ENCODE measurements around the gene BBS2.

BBS2 gene

DNA sequence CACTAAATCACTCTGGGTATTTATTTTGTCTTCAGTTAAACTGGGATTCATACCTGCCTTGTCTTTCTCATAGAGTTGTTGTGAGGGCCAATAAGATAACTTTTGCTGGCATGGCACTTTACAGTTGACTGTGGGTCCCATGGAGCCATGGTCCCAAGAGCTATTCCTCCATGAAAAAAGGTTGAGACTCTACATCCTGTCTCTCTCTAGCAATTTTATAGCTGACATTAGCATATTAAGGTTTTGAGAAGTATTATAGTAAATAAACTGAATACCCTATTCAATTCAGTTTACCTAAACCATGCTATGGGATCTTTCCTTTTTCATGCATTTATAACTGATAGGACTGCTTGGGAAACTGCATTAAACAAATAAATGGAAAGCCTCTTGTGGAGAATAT, 51.0 kb downstream of the BBS2 start:
- TF ChIP-seq, protein P1, sequence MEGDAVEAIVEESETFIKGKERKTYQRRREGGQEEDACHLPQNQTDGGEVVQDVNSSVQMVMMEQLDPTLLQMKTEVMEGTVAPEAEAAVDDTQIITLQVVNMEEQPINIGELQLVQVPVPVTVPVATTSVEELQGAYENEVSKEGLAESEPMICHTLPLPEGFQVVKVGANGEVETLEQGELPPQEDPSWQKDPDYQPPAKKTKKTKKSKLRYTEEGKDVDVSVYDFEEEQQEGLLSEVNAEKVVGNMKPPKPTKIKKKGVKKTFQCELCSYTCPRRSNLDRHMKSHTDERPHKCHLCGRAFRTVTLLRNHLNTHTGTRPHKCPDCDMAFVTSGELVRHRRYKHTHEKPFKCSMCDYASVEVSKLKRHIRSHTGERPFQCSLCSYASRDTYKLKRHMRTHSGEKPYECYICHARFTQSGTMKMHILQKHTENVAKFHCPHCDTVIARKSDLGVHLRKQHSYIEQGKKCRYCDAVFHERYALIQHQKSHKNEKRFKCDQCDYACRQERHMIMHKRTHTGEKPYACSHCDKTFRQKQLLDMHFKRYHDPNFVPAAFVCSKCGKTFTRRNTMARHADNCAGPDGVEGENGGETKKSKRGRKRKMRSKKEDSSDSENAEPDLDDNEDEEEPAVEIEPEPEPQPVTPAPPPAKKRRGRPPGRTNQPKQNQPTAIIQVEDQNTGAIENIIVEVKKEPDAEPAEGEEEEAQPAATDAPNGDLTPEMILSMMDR (IDR thresholded peaks at IDR 0.05): no peak
- Histone ChIP-seq H3K27ac (no peak overlapping the region), H3K4me3 (no peak overlapping the region)
- no peak for DNase-seq (ENCODE audit: low spot score)

DNA sequence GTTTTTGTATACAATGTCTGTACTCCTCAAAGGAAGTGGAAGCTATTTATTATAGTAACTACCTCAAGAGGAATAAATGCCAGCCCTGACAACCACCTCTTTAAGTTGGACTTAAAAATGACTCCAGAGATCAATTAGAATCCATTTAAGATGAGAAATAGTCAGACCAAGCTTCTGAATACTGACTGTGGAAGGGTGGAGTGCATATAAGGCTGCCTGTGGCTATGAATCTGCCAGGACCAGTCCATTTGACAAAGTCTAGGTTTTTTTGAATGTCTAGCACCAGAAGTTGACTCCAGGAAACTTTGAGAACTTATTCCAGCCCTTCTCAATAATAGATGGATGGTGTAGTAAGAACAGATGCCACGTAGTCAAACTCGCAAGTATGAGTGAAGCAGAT, 53.5 kb downstream of the BBS2 start:
- no peak for DNase-seq (ENCODE audit: low spot score)
- TF ChIP-seq, protein P1 (IDR thresholded peaks at IDR 0.05): no peak
- no peak overlapping the region for H3K27ac ChIP-seq
- H3K4me3 ChIP-seq: no peak overlapping the region

DNA sequence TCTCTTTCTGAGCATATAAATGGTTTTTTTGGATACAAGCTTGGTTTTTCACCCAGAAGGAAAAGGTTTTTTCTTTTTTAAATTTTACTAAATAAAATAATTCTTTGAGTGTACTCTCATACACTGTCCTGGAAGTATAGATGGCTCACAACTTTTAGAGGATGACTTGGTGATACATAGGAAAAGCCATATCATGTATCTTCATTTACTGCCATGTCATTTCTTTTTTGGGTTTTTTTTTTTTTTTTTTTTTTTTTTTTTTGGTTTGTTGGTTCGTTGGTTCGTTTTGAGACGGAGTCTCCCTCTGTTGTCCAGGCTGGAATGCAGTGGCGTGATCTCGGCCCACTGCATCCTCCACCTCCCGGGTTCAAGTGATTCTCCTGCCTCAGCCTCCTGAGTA, 56.7 kb downstream of the BBS2 start:
- TF ChIP-seq, protein P1 (IDR thresholded peaks at IDR 0.05): no peak
- Histone ChIP-seq H3K27ac (no peak overlapping the region), H3K4me3 (no peak overlapping the region)
- DNase-seq (ENCODE audit: low spot score): no peak

DNA sequence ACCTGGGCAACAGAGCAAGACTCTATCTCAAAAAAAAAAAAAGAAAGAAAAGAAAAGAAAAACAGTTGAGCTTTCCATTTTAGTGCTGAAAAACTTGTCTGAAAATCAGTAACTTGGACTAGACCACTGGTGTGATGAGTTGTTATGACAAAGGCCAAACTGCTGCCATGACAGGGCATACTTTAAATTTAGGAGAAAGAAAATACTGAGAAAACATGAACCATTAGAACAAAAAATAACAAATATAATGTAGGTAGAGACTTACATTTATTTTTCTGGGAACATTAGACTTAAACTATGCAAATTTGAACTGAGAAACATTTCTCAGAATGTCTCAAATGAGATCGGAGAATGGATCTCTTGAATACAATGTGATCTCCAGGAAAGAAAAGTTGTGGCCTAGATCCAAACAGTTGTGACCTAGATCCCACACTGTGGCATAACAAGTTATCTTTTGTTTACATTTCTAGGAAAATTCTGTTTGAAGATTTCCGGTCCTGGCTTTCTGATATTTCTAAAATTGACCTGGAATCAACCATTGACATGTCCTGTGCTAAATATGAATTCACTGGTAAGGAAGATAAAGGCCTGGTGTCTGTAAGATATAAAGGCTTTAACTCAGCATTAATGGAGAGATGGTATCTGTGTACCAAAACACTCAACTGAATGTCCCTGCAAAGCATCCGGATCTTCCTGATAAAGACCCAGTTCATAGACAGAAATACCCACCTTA, 57.6 kb downstream of the BBS2 start:
- Histone ChIP-seq H3K27ac (no peak overlapping the region), H3K4me3 (no peak overlapping the region)
- no peak for DNase-seq (ENCODE audit: low spot score)
- TF ChIP-seq, protein P1 (IDR thresholded peaks at IDR 0.05): no peak

DNA sequence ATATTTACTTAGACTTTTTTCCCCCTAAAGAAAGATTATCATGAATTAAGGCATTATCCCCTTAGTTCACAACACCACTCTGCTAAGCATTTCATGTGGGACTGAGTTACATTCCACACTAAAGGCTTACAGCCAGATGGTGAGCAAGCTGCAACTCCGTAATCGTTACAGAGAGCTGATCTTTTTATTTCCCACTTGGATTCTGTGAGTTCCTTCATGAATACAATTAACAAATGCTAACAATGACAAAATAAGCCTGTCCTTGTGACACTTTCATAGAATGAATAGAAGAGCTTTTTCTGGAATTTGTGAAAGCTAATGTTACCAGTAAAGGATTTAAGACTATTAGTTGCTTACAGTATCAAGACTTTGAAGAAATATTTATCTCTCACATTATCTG, 59.7 kb downstream of the BBS2 start:
- no peak overlapping the region for H3K27ac ChIP-seq
- no peak overlapping the region for H3K4me3 ChIP-seq
- TF ChIP-seq, protein P1 (IDR thresholded peaks at IDR 0.05): no peak
- DNase-seq (ENCODE audit: low spot score): no peak

DNA sequence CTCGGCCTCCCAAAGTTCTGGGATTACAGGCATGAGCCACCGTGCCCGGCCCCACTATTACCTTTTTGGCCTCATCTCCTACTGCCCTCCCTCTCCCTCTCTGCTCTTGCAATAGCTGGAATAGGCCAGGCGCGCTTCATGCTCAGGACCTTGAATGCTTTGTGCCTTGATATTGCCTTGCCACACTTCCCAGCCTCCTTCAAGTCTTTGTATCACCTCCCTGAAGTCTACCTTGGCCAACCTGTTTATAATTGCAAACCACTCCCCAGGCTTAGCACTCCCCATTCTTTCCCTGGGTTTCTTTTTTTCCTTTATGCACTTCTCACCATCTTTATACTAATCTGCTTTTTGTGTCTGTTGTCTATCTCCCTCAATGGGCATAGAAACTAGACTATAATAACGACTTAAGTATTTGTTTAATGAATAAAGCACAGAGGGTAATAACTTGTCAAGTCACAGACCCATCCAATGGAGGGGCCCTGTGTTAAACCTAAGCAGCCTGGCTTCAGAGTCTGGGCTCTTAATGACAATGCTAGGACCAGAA, 61.8 kb downstream of the BBS2 start:
- no peak for DNase-seq (ENCODE audit: low spot score)
- TF ChIP-seq, protein P1 (IDR thresholded peaks at IDR 0.05): no peak
- H3K4me3 ChIP-seq: no peak overlapping the region
- no peak overlapping the region for H3K27ac ChIP-seq

Measured in coronary artery (tissue), 2 donors.